ENCODE data around the gene IQCH. TPM values are rescaled to one million over a fixed set of nuclear protein-coding genes. Genes with fewer than 3 reads are reported as not detected.

IQCH gene
- polyA plus RNA-seq, 1 of the 3 experiments (the other 2 are of a cell fraction): 0.81 TPM

GRCh38 chr15:67256051-67256450 is 1.5 kb downstream of the IQCH start:
- H3K4me3 ChIP-seq (ENCODE audit: low read depth in 2 of 2, low read length in 1 of 2): no peak overlapping the region
- 100% methylated on average over 3 of the region's 3 CpGs for WGBS (ENCODE audit: low lambda C conversion rate)
- H3K9me3 ChIP-seq: no peaks in the 10 kb centered on the region
- no peak for DNase-seq
- H3K27me3 ChIP-seq (ENCODE audit: insufficient read depth): no peaks in the 10 kb centered on the region
- no peaks in the 10 kb centered on the region for H4K20me1 ChIP-seq (ENCODE audit: insufficient read depth)
- ChIA-PET CTCF (no interaction called here), POLR2A (no interaction called here)
- H2AFZ ChIP-seq (ENCODE audit: low read depth): no peak overlapping the region
- H3K79me2 ChIP-seq (ENCODE audit: insufficient read depth): peaks cover 33% of the 10 kb centered on the region
- no peak overlapping the region for H3K27ac ChIP-seq (ENCODE audit: low read depth in 2 of 2, low read length in 1 of 2)
- no peaks in the 10 kb centered on the region for H3K9me2 ChIP-seq
- no peak overlapping the region for H3K4me2 ChIP-seq
- no peak for TF ChIP-seq EP300 (IDR thresholded peaks at IDR 0.05; ENCODE audit: borderline replicate concordance in 1 of 2, low read depth in 1 of 2, low read length in 1 of 2)
- TF ChIP-seq, protein P1, sequence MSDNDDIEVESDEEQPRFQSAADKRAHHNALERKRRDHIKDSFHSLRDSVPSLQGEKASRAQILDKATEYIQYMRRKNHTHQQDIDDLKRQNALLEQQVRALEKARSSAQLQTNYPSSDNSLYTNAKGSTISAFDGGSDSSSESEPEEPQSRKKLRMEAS (IDR thresholded peaks at IDR 0.05; ENCODE audit: low read depth): no peak
- TF ChIP-seq, protein P2, sequence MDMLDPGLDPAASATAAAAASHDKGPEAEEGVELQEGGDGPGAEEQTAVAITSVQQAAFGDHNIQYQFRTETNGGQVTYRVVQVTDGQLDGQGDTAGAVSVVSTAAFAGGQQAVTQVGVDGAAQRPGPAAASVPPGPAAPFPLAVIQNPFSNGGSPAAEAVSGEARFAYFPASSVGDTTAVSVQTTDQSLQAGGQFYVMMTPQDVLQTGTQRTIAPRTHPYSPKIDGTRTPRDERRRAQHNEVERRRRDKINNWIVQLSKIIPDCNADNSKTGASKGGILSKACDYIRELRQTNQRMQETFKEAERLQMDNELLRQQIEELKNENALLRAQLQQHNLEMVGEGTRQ (IDR thresholded peaks at IDR 0.05; ENCODE audit: borderline replicate concordance, low read depth, low read length): no peak
- TF ChIP-seq TAF1 (IDR thresholded peaks at IDR 0.05; ENCODE audit: borderline replicate concordance, low read depth, low read length): no peak
- no peak for TF ChIP-seq IRF3 (IDR thresholded peaks at IDR 0.05; ENCODE audit: low read depth, low read length)
- TF ChIP-seq NRF1 (IDR thresholded peaks at IDR 0.05; ENCODE audit: low read depth, low read length): no peak
- TF ChIP-seq REST (IDR thresholded peaks at IDR 0.05; ENCODE audit: low read depth, low read length): no peak
- TF ChIP-seq, protein P3, sequence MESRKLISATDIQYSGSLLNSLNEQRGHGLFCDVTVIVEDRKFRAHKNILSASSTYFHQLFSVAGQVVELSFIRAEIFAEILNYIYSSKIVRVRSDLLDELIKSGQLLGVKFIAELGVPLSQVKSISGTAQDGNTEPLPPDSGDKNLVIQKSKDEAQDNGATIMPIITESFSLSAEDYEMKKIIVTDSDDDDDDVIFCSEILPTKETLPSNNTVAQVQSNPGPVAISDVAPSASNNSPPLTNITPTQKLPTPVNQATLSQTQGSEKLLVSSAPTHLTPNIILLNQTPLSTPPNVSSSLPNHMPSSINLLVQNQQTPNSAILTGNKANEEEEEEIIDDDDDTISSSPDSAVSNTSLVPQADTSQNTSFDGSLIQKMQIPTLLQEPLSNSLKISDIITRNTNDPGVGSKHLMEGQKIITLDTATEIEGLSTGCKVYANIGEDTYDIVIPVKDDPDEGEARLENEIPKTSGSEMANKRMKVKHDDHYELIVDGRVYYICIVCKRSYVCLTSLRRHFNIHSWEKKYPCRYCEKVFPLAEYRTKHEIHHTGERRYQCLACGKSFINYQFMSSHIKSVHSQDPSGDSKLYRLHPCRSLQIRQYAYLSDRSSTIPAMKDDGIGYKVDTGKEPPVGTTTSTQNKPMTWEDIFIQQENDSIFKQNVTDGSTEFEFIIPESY (IDR thresholded peaks at IDR 0.05; ENCODE audit: borderline replicate concordance, low read depth): no peak
- no peak for TF ChIP-seq SMC3 (IDR thresholded peaks at IDR 0.05; ENCODE audit: low read depth, low read length)
- no peak for TF ChIP-seq TEAD4 (IDR thresholded peaks at IDR 0.05; ENCODE audit: borderline replicate concordance, insufficient read depth)
- no peak overlapping the region for H3K9ac ChIP-seq
- no peaks in the 10 kb centered on the region for H3K36me3 ChIP-seq (replicated peaks in 1 of 2; ENCODE audit: control insufficient read depth in 1 of 2, insufficient read depth in 2 of 2, low read length in 1 of 2)
- H3F3A ChIP-seq (replicated peaks; ENCODE audit: insufficient read depth): peaks cover 5% of the 10 kb centered on the region
- H3K4me1 ChIP-seq (ENCODE audit: control insufficient read depth in 1 of 2, insufficient read depth in 2 of 2, low read depth in 1 of 2, low read length in 1 of 2): peaks cover 3 to 6% of the 10 kb centered on the region in 2 experiments; a peak in 3 of 4 replicates
